ENCODE measurements around the gene TMEM258.

DNA sequence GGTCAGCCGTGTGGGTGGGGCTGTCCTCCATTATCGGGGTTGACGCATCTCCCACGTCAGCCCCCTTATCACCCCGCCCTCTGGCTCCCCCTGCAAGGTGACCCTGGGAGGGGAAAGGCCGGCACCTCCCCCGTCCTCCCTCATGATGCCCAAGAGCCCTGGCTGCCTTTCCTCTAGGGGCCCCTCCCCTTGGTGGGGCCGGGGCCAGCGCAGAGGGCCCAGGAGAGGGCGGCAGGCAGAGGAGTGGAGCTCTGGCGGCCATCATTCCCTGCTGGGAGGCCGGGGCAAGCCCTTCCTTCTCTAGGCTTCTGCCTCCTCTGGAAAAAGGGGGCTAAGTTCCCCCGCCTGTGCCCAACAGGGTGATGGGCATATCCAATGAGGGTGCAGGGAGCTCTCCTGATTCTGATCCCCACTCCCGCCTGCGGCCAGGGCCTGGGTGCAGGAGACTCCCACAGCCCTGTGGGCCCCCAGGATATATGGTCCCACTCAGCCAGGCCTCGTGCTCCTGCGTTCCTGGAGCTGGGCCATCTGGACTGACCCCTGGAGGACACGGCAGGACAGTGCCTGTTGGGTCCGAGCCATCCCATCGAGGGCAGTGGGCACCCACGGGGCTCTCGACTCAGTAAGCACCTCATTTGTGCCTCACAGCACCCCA lies 27.7 kb downstream of the TMEM258 start:
- TF ChIP-seq POLR2A (IDR thresholded peaks at IDR 0.05), result no peak
- TF ChIP-seq, protein P1, sequence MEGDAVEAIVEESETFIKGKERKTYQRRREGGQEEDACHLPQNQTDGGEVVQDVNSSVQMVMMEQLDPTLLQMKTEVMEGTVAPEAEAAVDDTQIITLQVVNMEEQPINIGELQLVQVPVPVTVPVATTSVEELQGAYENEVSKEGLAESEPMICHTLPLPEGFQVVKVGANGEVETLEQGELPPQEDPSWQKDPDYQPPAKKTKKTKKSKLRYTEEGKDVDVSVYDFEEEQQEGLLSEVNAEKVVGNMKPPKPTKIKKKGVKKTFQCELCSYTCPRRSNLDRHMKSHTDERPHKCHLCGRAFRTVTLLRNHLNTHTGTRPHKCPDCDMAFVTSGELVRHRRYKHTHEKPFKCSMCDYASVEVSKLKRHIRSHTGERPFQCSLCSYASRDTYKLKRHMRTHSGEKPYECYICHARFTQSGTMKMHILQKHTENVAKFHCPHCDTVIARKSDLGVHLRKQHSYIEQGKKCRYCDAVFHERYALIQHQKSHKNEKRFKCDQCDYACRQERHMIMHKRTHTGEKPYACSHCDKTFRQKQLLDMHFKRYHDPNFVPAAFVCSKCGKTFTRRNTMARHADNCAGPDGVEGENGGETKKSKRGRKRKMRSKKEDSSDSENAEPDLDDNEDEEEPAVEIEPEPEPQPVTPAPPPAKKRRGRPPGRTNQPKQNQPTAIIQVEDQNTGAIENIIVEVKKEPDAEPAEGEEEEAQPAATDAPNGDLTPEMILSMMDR (IDR thresholded peaks at IDR 0.05 in 8 of 11, conservative IDR thresholded peaks at IDR 0.05 in 3 of 11), result no peak
- TF ChIP-seq POLR2AphosphoS5 (IDR thresholded peaks at IDR 0.05), result no peak
